K562 (cell line): Measurements from ENCODE around the gene CTIF. TPM values are rescaled to one million over a fixed set of nuclear protein-coding genes. Genes with fewer than 3 reads are reported as not detected.

Experiments
- ATAC-seq: fragments of 200-7000 bp; cut with Tn5 transposase; 3 replicates; pipeline ENCODE4 v1.9.1; 2020; ENCODE audit warnings: moderate library complexity
- BruUV-seq: library from RNA; stranded (reverse); fragments of 400-500 nt; replicated peaks from 2 replicates; lab custom pipeline; 2021; lab: Mats Ljungman, UMichigan
- CTCF ChIA-PET: fragments of 300-600 bp; formaldehyde crosslinking; extraction: SDS; loops from one replicate; lab custom pipeline; 2021; ENCODE audit warnings: low intra/inter-chr PET ratio; lab: Yijun Ruan, JAX
- POLR2A ChIA-PET: fragments of 300-600, 350-650 bp; sonication (Branson Sonifier 250); formaldehyde crosslinking; extraction: SDS; loops from one replicate; lab custom pipeline; 2021; ENCODE audit warnings: antibody characterized with exemption, inconsistent platforms; lab: Yijun Ruan, JAX
- DNase-seq, 4 experiments: peaks; one replicate each; pipeline versions ENCODE4 v3.0.0 to v3.0.0-alpha.2; 2011 to 2018; ENCODE audit warnings: low spot score in 3 of 4, mixed read lengths in 3 of 4; ENCODE audit errors: extremely low read depth in 1 of 4
- FAIRE-seq: peaks from 2 replicates; lab custom pipeline; 2011; peaks lifted over from hg19 to GRCh38; lab: Jason Lieb, UNC
- H2AFZ ChIP-seq: 2 replicates; pipeline ENCODE4 v1.6.0; 2011; ENCODE audit warnings: low read depth, low read length, control low read depth, inconsistent platforms
- H3K27ac ChIP-seq: fragments of 200-600 bp; 3 replicates; pipeline ENCODE4 v1.8.0; 2011; ENCODE audit warnings: low read depth, mild to moderate bottlenecking, control low read depth, inconsistent platforms, low read length, moderate library complexity, mixed read lengths; ENCODE audit errors: extremely low read depth
- H3K27me3 ChIP-seq, 2 experiments: fragments of 300-600 bp in 1 of 2; 2 replicates in 1 of 2; 3 replicates in 1 of 2; pipeline versions ENCODE4 v1.6.0 to v1.8.0; 2011; ENCODE audit warnings: inconsistent platforms in 2 of 2, low read length in 2 of 2, mild to moderate bottlenecking in 1 of 2, mixed read lengths in 1 of 2, moderate library complexity in 1 of 2; ENCODE audit not compliant: control insufficient read depth in 2 of 2, insufficient read depth in 2 of 2
- H3K36me3 ChIP-seq: fragments of 300-600 bp; 3 replicates; pipeline ENCODE4 v1.8.0; 2011; ENCODE audit warnings: mild to moderate bottlenecking, low read length, inconsistent platforms; ENCODE audit not compliant: control insufficient read depth, insufficient read depth
- H3K4me1 ChIP-seq, 2 experiments: fragments of 200-600 bp in 1 of 2; replicated peaks in 1 of 2; 2 replicates in 1 of 2; 3 replicates in 1 of 2; pipeline versions ENCODE4 v1.5.1 to v1.8.0; 2011; ENCODE audit warnings: inconsistent platforms in 2 of 2, low read length in 2 of 2, mild to moderate bottlenecking in 1 of 2, mixed read lengths in 1 of 2, moderate library complexity in 1 of 2; ENCODE audit not compliant: control insufficient read depth in 2 of 2, insufficient read depth in 2 of 2
- H3K4me2 ChIP-seq: 2 replicates; pipeline ENCODE4 v1.6.1; 2011; ENCODE audit warnings: low read length, control low read depth, inconsistent platforms, mixed read lengths; ENCODE audit not compliant: insufficient read depth
- H3K4me3 ChIP-seq: fragments of 200-600 bp; sonication (generic), shearing (Covaris generic); 2 replicates; pipeline ENCODE4 v1.5.1; 2016; ENCODE audit warnings: control low read depth, inconsistent platforms
- H3K79me2 ChIP-seq: fragments of 200-600 bp; 3 replicates; pipeline ENCODE4 v1.8.0; 2011; ENCODE audit warnings: low read length, inconsistent platforms; ENCODE audit not compliant: control insufficient read depth, insufficient read depth
- H3K9ac ChIP-seq, 2 experiments: 2 replicates each; pipeline versions ENCODE4 v1.6.0 to v1.6.1; 2011; ENCODE audit warnings: low read depth in 2 of 2, low read length in 2 of 2, control low read depth in 1 of 2, inconsistent platforms in 1 of 2, mild to moderate bottlenecking in 1 of 2, mixed read lengths in 1 of 2; ENCODE audit not compliant: insufficient read depth in 1 of 2
- H3K9me1 ChIP-seq: one replicate; pipeline ENCODE4 v1.6.0; 2011; ENCODE audit warnings: inconsistent platforms, mild to moderate bottlenecking, low read length, moderate library complexity; ENCODE audit not compliant: control insufficient read depth, insufficient read depth
- H3K9me3 ChIP-seq: replicated peaks from 2 replicates; pipeline ENCODE4 v1.5.1; 2011; ENCODE audit warnings: low read depth, low read length, inconsistent platforms; ENCODE audit not compliant: control insufficient read depth, insufficient read depth
- H4K20me1 ChIP-seq: replicated peaks from 2 replicates; pipeline ENCODE4 v1.6.1; 2011; ENCODE audit warnings: low read length, inconsistent platforms, mixed read lengths; ENCODE audit not compliant: control insufficient read depth, insufficient read depth
- CHAMP1 ChIP-seq: fragments of 450-650 bp; IDR thresholded peaks from 2 replicates; pipeline ENCODE4 v1.6.1; 2016; ENCODE audit warnings: mild to moderate bottlenecking
- ETS2 ChIP-seq: IDR thresholded peaks from 2 replicates; pipeline ENCODE4 v1.6.1; 2016; ENCODE audit warnings: borderline replicate concordance, missing genetic modification characterization, mild to moderate bottlenecking, moderate library complexity, missing compliant biosample characterization; ENCODE audit not compliant: poor library complexity, severe bottlenecking
- MEF2D ChIP-seq: conservative IDR thresholded peaks from 2 replicates; pipeline ENCODE4 v1.6.1; 2016; ENCODE audit warnings: low read depth, missing genetic modification characterization, missing compliant biosample characterization
- PBX2 ChIP-seq, 2 experiments: IDR thresholded peaks in 1 of 2; conservative IDR thresholded peaks in 1 of 2; 2 replicates each; pipeline ENCODE4 v1.6.1; 2016; ENCODE audit warnings: low read depth in 2 of 2, mild to moderate bottlenecking in 1 of 2, missing compliant biosample characterization in 1 of 2, missing genetic modification characterization in 1 of 2, moderate library complexity in 1 of 2
- PHTF2 ChIP-seq: fragments of 250-450 bp; sonication (Bioruptor Pico); IDR thresholded peaks from 2 replicates; pipeline ENCODE4 v1.5.0; 2021; ENCODE audit warnings: mild to moderate bottlenecking
- PPARD ChIP-seq: fragments of 250-450 bp; sonication (Bioruptor Pico); IDR thresholded peaks from 2 replicates; pipeline ENCODE4 v1.8.0; 2022; ENCODE audit warnings: inconsistent platforms, mild to moderate bottlenecking, moderate library complexity
- SREBF1 ChIP-seq: fragments of 150-350 bp; IDR thresholded peaks from 2 replicates; pipeline ENCODE4 v1.6.1; 2014; ENCODE audit warnings: antibody characterized with exemption, low read depth, low read length, borderline replicate concordance
- ZFPM2 ChIP-seq: fragments of 250-450 bp; sonication (Bioruptor Pico); IDR thresholded peaks from 2 replicates; pipeline ENCODE4 v1.5.1; 2022; ENCODE audit warnings: mild to moderate bottlenecking
- ZNF277 ChIP-seq: fragments of 250-450 bp; sonication (Bioruptor Pico); IDR thresholded peaks from 2 replicates; pipeline ENCODE4 v1.8.0; 2022; ENCODE audit warnings: inconsistent platforms, mild to moderate bottlenecking, moderate library complexity, borderline replicate concordance
- ZNF282 ChIP-seq: sonication (generic); formaldehyde crosslinking; IDR thresholded peaks from 2 replicates; pipeline ENCODE4 v1.8.1; 2023; ENCODE audit warnings: missing genetic modification reagents
- ZNF444 ChIP-seq: fragments of 250-450 bp; sonication (Bioruptor Pico); IDR thresholded peaks from 2 replicates; pipeline ENCODE4 v1.4.0; 2020; ENCODE audit warnings: mild to moderate bottlenecking, moderate library complexity
- WGBS: fragments of 100-300 bp; shearing (Covaris generic); methylation state at CpG from one replicate; pipeline ENCODE4 v1.1.6; 2016; ENCODE audit warnings: low coverage, mixed read lengths; ENCODE audit not compliant: insufficient coverage; ENCODE audit errors: missing lambda C conversion rate; 5-methylcytosine and 5-hydroxymethylcytosine counted together
- in situ Hi-C: fragments of 300-500 bp; cut with MboI; formaldehyde crosslinking; loops from 4 replicates; pipeline ENCODE4 v1.15.0; 2018; ENCODE audit warnings: inconsistent platforms, mixed read lengths
- intact Hi-C: fragments of 100-400 bp; cut with micrococcal nuclease; formaldehyde crosslinking; loops from 2 replicates; pipeline ENCODE4 v1.14.2; 2022
- polyA plus RNA-seq, 8 experiments: library from polyadenylated mRNA; depleted of rRNA in 4 of 8; stranded (reverse) in 5 of 8; unstranded in 3 of 8; fragments of >200 nt; fragmentation: Nextera tagmentation in 2 of 8; fragmentation: Illumina TruSeq in 1 of 8; extraction: Ambion mirVana in 2 of 8; extraction: Trizol in 1 of 8; gene quantifications; 2 replicates each; pipeline versions ENCODE4 v1.2.1 to v1.2.3, GENCODE V29; 2011 to 2014; ENCODE audit warnings: inconsistent platforms in 1 of 8, missing spikeins in 1 of 8
- total RNA-seq, 7 experiments: library from RNA; depleted of rRNA in 6 of 7; stranded (reverse); fragments of >200 nt in 6 of 7; fragmentation: Illumina TruSeq in 2 of 7; extraction: Trizol in 2 of 7; gene quantifications; 2 replicates each; pipeline versions ENCODE4 v1.2.1 to v1.2.3, GENCODE V29; 2011 to 2021; ENCODE audit warnings: low replicate concordance in 1 of 7

CTIF gene
- total and polyA plus RNA-seq, 9 of the 15 experiments (the other 6 are each of a cell fraction or from before 2014, with no cell fraction given): 0.17 to 11.5 (median 2.2) TPM

- no peak for TF ChIP-seq CHAMP1
- TF ChIP-seq, all 486 proteins: peak for 0
Measured at GRCh38 chr18:48597110-48597509, 58.3 kb downstream of the CTIF start (continued).

- DNase-seq (no peak), ATAC-seq (no peak), FAIRE-seq (no peak)
- POLR2A ChIA-PET: no interaction called here
- H3K4me2 ChIP-seq: no peak overlapping the region
- no peaks in the 10 kb centered on the region for H3K27me3 ChIP-seq
- no peaks in the 10 kb centered on the region for H3K9me3 ChIP-seq
- H3K36me3 ChIP-seq: no peaks in the 10 kb centered on the region
- no peak overlapping the region for H3K4me3 ChIP-seq
- no peaks in the 10 kb centered on the region for H4K20me1 ChIP-seq
- CTCF ChIA-PET: no interaction called here
- no peaks in the 10 kb centered on the region for H3K9me1 ChIP-seq
- no peak overlapping the region for H3K9ac ChIP-seq
- intact Hi-C loops: no loop called here
- in situ Hi-C loops: no loop called here
- peaks cover 0 to 6% of the 10 kb centered on the region in 2 experiments; a peak in 3 of 5 replicates for H3K4me1 ChIP-seq
- 68% methylated on average over 2 of the region's 3 CpGs for WGBS
- no peaks in the 10 kb centered on the region for H3K79me2 ChIP-seq
- no peak overlapping the region for H3K27ac ChIP-seq
- no peak overlapping the region for H2AFZ ChIP-seq
- BruUV-seq: no TSS peak
- no peak for TF ChIP-seq MEF2D (tag)
- TF ChIP-seq ZNF444: no peak
- no peak for TF ChIP-seq ZFPM2 (CRISPR knock-in tag)
- TF ChIP-seq PBX2 (CRISPR knock-in tag; IDR thresholded peaks at IDR 0.05; ENCODE audit: low read depth): no peak
- TF ChIP-seq PBX2 (tag; conservative IDR thresholded peaks at IDR 0.05; ENCODE audit: low read depth): no peak
- TF ChIP-seq PPARD: no peak
- no peak for TF ChIP-seq ZNF277 (CRISPR knock-in tag)
- TF ChIP-seq PHTF2 (CRISPR knock-in tag): no peak
- TF ChIP-seq ETS2: no peak
- no peak for TF ChIP-seq SREBF1
- TF ChIP-seq ZNF282: no peak
Measured at GRCh38 chr18:48597671-48598070, 58.8 kb downstream of the CTIF start.
